DND-41 (cell line): ENCODE measurements around the gene SPECC1.

ENCODE experiments used
- EZH2 ChIP-seq: IDR thresholded peaks from 3 replicates; pipeline ENCODE4 v1.6.1; 2012; ENCODE audit warnings: borderline replicate concordance, low read depth, mild to moderate bottlenecking, moderate library complexity, low read length, inconsistent platforms; ENCODE audit not compliant: severe bottlenecking
- TF ChIP-seq, protein P1 (sequence below): IDR thresholded peaks from 2 replicates; pipeline ENCODE4 v1.5.1; 2012; ENCODE audit warnings: borderline replicate concordance, low read length, moderate library complexity, mild to moderate bottlenecking; ENCODE audit not compliant: poor library complexity, severe bottlenecking; ENCODE audit errors: extremely low read depth

DNA sequence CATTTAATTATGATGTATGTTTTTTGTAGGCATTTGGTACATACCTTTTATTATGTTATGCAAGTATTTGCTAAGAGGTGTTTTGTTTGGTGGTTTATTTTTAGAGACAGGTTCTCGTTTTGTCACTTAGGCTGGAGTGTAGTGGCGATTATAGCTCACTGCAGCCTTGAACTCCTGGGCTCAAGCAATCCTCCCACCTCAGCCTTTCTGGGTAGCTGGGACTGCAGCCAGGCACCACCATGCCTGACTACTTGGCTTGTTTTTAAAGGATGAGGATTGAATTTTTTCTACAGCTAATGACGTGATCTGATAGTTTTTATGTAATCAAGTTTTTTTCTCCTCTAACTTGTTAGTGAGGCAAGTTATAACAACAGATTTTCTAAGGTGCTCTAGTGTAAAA is 199.6 kb downstream of the SPECC1 start:
- TF ChIP-seq, protein P1, sequence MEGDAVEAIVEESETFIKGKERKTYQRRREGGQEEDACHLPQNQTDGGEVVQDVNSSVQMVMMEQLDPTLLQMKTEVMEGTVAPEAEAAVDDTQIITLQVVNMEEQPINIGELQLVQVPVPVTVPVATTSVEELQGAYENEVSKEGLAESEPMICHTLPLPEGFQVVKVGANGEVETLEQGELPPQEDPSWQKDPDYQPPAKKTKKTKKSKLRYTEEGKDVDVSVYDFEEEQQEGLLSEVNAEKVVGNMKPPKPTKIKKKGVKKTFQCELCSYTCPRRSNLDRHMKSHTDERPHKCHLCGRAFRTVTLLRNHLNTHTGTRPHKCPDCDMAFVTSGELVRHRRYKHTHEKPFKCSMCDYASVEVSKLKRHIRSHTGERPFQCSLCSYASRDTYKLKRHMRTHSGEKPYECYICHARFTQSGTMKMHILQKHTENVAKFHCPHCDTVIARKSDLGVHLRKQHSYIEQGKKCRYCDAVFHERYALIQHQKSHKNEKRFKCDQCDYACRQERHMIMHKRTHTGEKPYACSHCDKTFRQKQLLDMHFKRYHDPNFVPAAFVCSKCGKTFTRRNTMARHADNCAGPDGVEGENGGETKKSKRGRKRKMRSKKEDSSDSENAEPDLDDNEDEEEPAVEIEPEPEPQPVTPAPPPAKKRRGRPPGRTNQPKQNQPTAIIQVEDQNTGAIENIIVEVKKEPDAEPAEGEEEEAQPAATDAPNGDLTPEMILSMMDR = no peak
- no peak for TF ChIP-seq EZH2
